ENCODE measurements around the gene RNF187.

RNF187 gene

GRCh38 chr1:228544021-228544850, 57.1 kb downstream of the RNF187 start:
- TF ChIP-seq, protein P1, sequence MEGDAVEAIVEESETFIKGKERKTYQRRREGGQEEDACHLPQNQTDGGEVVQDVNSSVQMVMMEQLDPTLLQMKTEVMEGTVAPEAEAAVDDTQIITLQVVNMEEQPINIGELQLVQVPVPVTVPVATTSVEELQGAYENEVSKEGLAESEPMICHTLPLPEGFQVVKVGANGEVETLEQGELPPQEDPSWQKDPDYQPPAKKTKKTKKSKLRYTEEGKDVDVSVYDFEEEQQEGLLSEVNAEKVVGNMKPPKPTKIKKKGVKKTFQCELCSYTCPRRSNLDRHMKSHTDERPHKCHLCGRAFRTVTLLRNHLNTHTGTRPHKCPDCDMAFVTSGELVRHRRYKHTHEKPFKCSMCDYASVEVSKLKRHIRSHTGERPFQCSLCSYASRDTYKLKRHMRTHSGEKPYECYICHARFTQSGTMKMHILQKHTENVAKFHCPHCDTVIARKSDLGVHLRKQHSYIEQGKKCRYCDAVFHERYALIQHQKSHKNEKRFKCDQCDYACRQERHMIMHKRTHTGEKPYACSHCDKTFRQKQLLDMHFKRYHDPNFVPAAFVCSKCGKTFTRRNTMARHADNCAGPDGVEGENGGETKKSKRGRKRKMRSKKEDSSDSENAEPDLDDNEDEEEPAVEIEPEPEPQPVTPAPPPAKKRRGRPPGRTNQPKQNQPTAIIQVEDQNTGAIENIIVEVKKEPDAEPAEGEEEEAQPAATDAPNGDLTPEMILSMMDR (conservative IDR thresholded peaks at IDR 0.05; ENCODE audit: low read depth, low read length) = no peak
- no peak overlapping the region for H3K4me3 ChIP-seq (ENCODE audit: low read length)
- no peak for DNase-seq (ENCODE audit: low read depth)

DNA sequence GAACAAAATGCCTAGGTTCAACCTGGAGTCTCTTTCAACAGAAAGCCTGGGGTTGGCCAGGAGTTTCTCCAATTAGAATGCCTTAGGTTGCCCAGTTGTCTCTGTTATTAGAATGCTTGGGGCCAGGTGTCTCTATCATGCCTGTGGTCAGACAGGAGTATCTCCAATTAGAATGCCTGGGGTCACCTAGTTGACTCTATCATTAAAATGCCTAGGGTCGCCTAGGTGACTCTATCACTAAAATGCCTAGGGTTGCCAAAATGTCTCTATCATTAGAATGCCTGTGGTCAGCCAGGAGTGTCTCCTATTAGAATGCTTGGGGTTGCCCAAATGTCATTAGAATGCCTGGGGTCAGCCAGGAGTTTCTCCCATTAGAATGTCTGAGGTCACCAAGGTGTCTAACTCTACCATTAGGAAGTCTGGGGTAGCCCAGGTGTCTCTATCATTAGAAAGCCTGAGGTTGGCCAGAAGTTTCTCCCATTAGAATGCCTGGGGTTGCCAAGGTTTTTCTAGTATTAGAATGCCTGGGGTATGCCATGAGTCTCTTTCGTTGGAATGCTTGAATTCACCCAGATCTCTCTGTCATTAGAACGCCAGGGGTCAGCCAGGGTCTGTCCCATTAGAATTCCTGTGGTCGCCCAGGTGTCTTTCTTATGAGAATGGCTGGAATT, 57.9 kb downstream of the RNF187 start:
- no peak for DNase-seq (ENCODE audit: low read depth)
- no peak overlapping the region for H3K4me3 ChIP-seq (ENCODE audit: low read length)
- TF ChIP-seq, protein P1 (conservative IDR thresholded peaks at IDR 0.05; ENCODE audit: low read depth, low read length) = no peak
